Cardiac muscle cell (in vitro differentiated cells and primary cell): ENCODE measurements around the gene LGI4. TPM values are rescaled to one million over a fixed set of nuclear protein-coding genes. Genes with fewer than 3 reads are reported as not detected.

Experiments
- DNase-seq, 2 donors: peaks; one replicate each; pipeline versions ENCODE4 v3.0.0 to v3.0.0-alpha.2; 2010 to 2017; ENCODE audit warnings: low read depth in 1 of 2, low spot score in 1 of 2
- H3K27ac ChIP-seq: fragments of 200-600 bp; sonication (generic); 2 replicates; pipeline ENCODE4 v1.5.1; 2016
- H3K27me3 ChIP-seq: fragments of 200-600 bp; sonication (generic); 2 replicates; pipeline ENCODE4 v1.6.0; 2016; ENCODE audit warnings: control low read depth
- H3K36me3 ChIP-seq: fragments of 200-600 bp; sonication (generic); 2 replicates; pipeline ENCODE4 v1.5.1; 2016; ENCODE audit warnings: control low read depth
- H3K4me1 ChIP-seq: fragments of 200-600 bp; sonication (generic); 2 replicates; pipeline ENCODE4 v1.8.1; 2017; ENCODE audit warnings: low read depth, mild to moderate bottlenecking, mixed run types
- H3K4me3 ChIP-seq: fragments of 200-600 bp; sonication (generic); 2 replicates; pipeline ENCODE4 v1.5.1; 2016; ENCODE audit warnings: mild to moderate bottlenecking
- H3K9me3 ChIP-seq: fragments of 200-600 bp; sonication (generic); 2 replicates; pipeline ENCODE4 v1.5.1; 2017; ENCODE audit warnings: low read depth, mild to moderate bottlenecking, control low read depth
- CTCF ChIP-seq: IDR thresholded peaks from 2 replicates; pipeline ENCODE4 v1.5.1; 2012; ENCODE audit warnings: low read depth, mild to moderate bottlenecking, low read length
- polyA plus RNA-seq: library from polyadenylated mRNA; unstranded; fragments of >200 nt; fragmentation: Nextera tagmentation; extraction: Ambion mirVana; gene quantifications from 2 replicates; pipeline ENCODE4 v1.2.1, GENCODE V29; 2016
- total RNA-seq: library from RNA; depleted of rRNA; stranded (reverse); fragments of >200 nt; gene quantifications from 2 replicates; pipeline ENCODE4 v1.2.3, GENCODE V29; 2016

Gene LGI4
- total and polyA plus RNA-seq, 2 experiments from 2014 or later, result 26.7 to 45.5 TPM

GRCh38 chr19:35177377-35178274, 42.8 kb upstream of the LGI4 start:
- Histone ChIP-seq H3K4me1 (no peaks in the 10 kb centered on the region), H3K9me3 (no peaks in the 10 kb centered on the region), H3K4me3 (no peak overlapping the region), H3K36me3 (no peaks in the 10 kb centered on the region), H3K27ac (no peak overlapping the region), H3K27me3 (no peaks in the 10 kb centered on the region)
- no peak for TF ChIP-seq CTCF
- DNase-seq, result no peak

DNA sequence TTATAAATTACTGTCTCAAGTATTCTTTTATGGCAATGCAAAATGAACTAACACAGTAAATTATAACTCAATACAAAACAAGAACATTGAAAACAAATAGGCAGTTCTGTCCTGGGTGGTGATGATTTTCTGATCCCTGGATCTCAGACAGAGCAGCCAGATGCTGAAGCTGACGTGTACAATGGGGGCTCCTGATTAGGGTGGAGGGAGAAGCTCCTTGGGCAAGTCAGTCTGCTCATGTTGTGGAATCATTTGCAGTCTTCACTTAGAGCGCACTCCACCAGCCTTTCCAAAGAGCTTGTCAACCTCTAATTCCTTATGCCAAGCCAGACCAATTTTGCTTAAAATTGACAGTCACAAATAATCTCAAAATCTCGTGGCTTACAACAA, 41.3 kb upstream of the LGI4 start:
- Histone ChIP-seq H3K36me3 (no peaks in the 10 kb centered on the region), H3K27me3 (no peaks in the 10 kb centered on the region), H3K4me1 (no peaks in the 10 kb centered on the region), H3K27ac (no peak overlapping the region), H3K9me3 (no peaks in the 10 kb centered on the region), H3K4me3 (no peak overlapping the region)
- DNase-seq, result no peak
- TF ChIP-seq CTCF, result no peak

DNA sequence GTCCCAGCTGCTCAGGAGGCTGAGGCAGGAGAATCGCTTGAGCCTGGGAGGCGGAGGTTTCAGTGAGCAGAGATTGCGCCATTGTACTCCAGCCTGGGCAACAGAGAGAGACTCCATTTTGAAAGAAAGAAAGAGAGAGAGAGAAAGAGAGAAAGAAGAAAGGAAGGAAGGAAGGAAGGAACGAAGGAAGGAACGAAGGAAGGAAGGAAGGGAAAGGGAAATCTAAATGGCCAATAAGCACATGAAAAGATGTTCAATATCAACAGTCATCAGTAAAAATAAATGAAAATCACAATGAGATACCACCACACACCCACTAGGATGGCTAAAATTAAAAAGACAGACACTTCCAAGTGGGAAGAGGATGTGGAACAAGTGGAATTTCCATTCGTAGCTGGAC, 39.4 kb upstream of the LGI4 start:
- H3K36me3 ChIP-seq, result no peaks in the 10 kb centered on the region
- DNase-seq, result no peak
- no peak overlapping the region for H3K4me3 ChIP-seq
- no peak overlapping the region for H3K27ac ChIP-seq
- H3K27me3 ChIP-seq, result no peaks in the 10 kb centered on the region
- no peak for TF ChIP-seq CTCF
- no peaks in the 10 kb centered on the region for H3K9me3 ChIP-seq
- H3K4me1 ChIP-seq, result no peaks in the 10 kb centered on the region

- TF ChIP-seq CTCF, result no peak
- H3K4me3 ChIP-seq, result no peak overlapping the region
- H3K27ac ChIP-seq, result no peak overlapping the region
- DNase-seq, result no peak
- no peaks in the 10 kb centered on the region for H3K4me1 ChIP-seq
- no peaks in the 10 kb centered on the region for H3K36me3 ChIP-seq
- no peaks in the 10 kb centered on the region for H3K9me3 ChIP-seq
- no peaks in the 10 kb centered on the region for H3K27me3 ChIP-seq
Measured at GRCh38 chr19:35171730-35172129, 36.9 kb upstream of the LGI4 start.

DNA sequence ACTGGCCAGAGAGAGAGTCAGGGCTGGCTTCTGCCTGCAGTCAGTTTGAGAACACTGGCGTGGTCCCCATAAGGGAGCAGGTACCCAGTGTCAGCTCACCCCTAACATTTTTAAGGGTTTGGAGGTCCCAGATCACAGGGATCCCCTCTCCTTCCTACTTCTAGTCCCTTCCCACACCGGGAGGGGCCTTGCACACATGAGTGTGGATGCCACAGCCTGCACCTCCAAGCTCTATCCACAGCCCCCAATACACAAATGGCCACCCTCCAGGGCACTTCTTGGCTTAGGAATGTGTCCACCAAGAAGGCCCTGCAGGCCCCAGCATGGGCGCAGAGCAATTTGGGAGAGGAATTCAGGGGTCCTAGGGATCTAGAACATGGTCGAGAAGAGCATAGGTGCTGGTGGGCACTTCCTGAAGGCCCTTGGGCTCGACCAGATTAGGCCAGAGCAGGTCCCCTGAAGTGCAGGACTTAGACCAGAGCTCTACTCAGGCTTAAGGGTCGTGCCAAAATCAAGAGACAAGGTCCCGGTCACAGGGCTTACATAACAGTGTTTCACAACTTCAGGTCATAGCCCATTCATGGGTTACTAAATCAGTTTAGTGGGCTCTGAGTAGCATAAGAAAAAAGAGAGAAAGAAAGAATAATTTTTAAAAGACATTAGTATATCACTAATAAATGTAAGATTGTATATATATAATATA, 35.7 kb upstream of the LGI4 start:
- Histone ChIP-seq H3K36me3 (no peaks in the 10 kb centered on the region), H3K4me3 (no peak overlapping the region), H3K27ac (no peak overlapping the region), H3K27me3 (no peaks in the 10 kb centered on the region), H3K9me3 (no peaks in the 10 kb centered on the region), H3K4me1 (no peaks in the 10 kb centered on the region)
- DNase-seq, result peak in 1 of 2 donors; percentile 42
- no peak for TF ChIP-seq CTCF
